Transverse colon (tissue), 4 donors: ENCODE results near the gene ST3GAL6. TPM values are rescaled to one million over a fixed set of nuclear protein-coding genes. Genes with fewer than 3 reads are reported as not detected.

Experiments used
- DNase-seq: peaks from one replicate; pipeline ENCODE4 v3.0.0-alpha.2; 2019
- H3K27ac ChIP-seq, 4 donors: fragments of 200-600 bp; sonication (generic); 2 replicates each; pipeline ENCODE4 v1.5.1; 2016 to 2018; ENCODE audit warnings: inconsistent platforms in 4 of 4
- H3K27me3 ChIP-seq: fragments of 200-600 bp; sonication (generic); 2 replicates; pipeline ENCODE4 v1.5.1; 2017; ENCODE audit warnings: inconsistent platforms
- H3K36me3 ChIP-seq, 4 donors: fragments of 200-600 bp; sonication (generic); 2 replicates each; pipeline ENCODE4 v1.5.1; 2017 to 2019; ENCODE audit warnings: inconsistent platforms in 4 of 4
- H3K4me1 ChIP-seq, 4 donors: fragments of 200-600 bp; sonication (generic); 2 replicates each; pipeline ENCODE4 v1.5.1; 2017 to 2020; ENCODE audit warnings: inconsistent platforms in 4 of 4
- H3K4me3 ChIP-seq, 4 donors: fragments of 200-600 bp; sonication (generic); 1 replicate in 1 of 4; 2 replicates in 3 of 4; pipeline versions ENCODE4 v1.5.1 to v1.6.1; 2017 to 2019; ENCODE audit warnings: inconsistent platforms in 4 of 4
- H3K9me3 ChIP-seq, 2 donors: fragments of 200-600 bp; sonication (generic); 2 replicates each; pipeline ENCODE4 v1.5.1; 2017 to 2019; ENCODE audit warnings: inconsistent platforms in 2 of 2
- CTCF ChIP-seq, 5 experiments: fragments of 200-600 bp in 3 of 5; fragments of 450-650 bp in 2 of 5; sonication (generic) in 3 of 5; IDR thresholded peaks; 1 replicate in 2 of 5; 2 replicates in 3 of 5; pipeline ENCODE4 v1.5.1; 2016 to 2017; ENCODE audit warnings: antibody characterized with exemption in 5 of 5, inconsistent platforms in 3 of 5, mild to moderate bottlenecking in 2 of 5, moderate library complexity in 1 of 5
- EP300 ChIP-seq: sonication (generic); formaldehyde crosslinking; IDR thresholded peaks from one replicate; pipeline ENCODE4 v1.6.1; 2017; ENCODE audit warnings: antibody characterized with exemption, low read depth
- POLR2A ChIP-seq: fragments of 450-650 bp; IDR thresholded peaks from one replicate; pipeline ENCODE4 v1.6.1; 2016; ENCODE audit warnings: antibody characterized with exemption, mild to moderate bottlenecking, moderate library complexity
- POLR2AphosphoS5 ChIP-seq, 3 donors: sonication (generic); formaldehyde crosslinking; IDR thresholded peaks; one replicate each; pipeline ENCODE4 v1.6.1; 2016; ENCODE audit warnings: antibody characterized with exemption in 3 of 3
- WGBS, 2 donors: methylation state at CpG; one replicate each; pipeline ENCODE4 v1.1.5; 2018; ENCODE audit warnings: low coverage in 1 of 2; 5-methylcytosine and 5-hydroxymethylcytosine counted together
- in situ Hi-C, 4 donors: fragments of 200-750 bp; cut with MboI; loops; one replicate each; pipeline versions ENCODE4 v1.15.0 to v1.15.1; 2017; ENCODE audit warnings: low sequenced_read_pairs in 3 of 4, low pct_ligation_motif_present in 1 of 4, low pct_unique_long_range_greater_than_20kb in 1 of 4
- intact Hi-C: fragments of 100-400 bp; cut with DNase I; formaldehyde crosslinking; loops from one replicate; pipeline ENCODE4 v1.15.1; 2023; ENCODE audit warnings: low total_unique reads
- total RNA-seq, 4 donors: library from RNA; depleted of rRNA; stranded (reverse); fragments of >200 nt; gene quantifications; one replicate each; pipeline ENCODE4 v1.1.0, GENCODE V29; 2016

Gene ST3GAL6
- total RNA-seq, 4 donors from 2014 or later = 2.2 to 9.7 (median 2.6) TPM

GRCh38 chr3:98728672-98729071 is 34.5 kb upstream of the ST3GAL6 start:
- H3K9me3 ChIP-seq = no peaks in the 10 kb centered on the region
- peaks cover 24% of the 10 kb centered on the region for H3K27me3 ChIP-seq
- TF ChIP-seq EP300 = no peak
- no peak for TF ChIP-seq POLR2AphosphoS5 (IDR thresholded peaks at IDR 0.05)
- TF ChIP-seq POLR2A = no peak
- no peak for TF ChIP-seq CTCF (IDR thresholded peaks at IDR 0.05)
- WGBS, 2 donors = 90% methylated on average over 2 of the region's 2 CpGs; no CpG with 5 or more reads in 1 of the 2 donors
- intact Hi-C loops (no loop called here), in situ Hi-C loops (no loop called here)
- no peak overlapping the region for H3K4me3 ChIP-seq
- H3K36me3 ChIP-seq = no peaks in the 10 kb centered on the region
- DNase-seq = no peak
- no peak overlapping the region for H3K27ac ChIP-seq
- peaks cover 0 to 16% (median 7%) of the 10 kb centered on the region in 4 donors for H3K4me1 ChIP-seq

GRCh38 chr3:98730338-98730737 is 32.8 kb upstream of the ST3GAL6 start:
- H3K9me3 ChIP-seq = no peaks in the 10 kb centered on the region
- WGBS, 2 donors = 20 to 71% methylated on average over 1 of the region's 1 CpG
- H3K36me3 ChIP-seq = no peaks in the 10 kb centered on the region
- in situ Hi-C loops = no loop called here
- peaks cover 37% of the 10 kb centered on the region for H3K27me3 ChIP-seq
- H3K4me3 ChIP-seq = no peak overlapping the region
- TF ChIP-seq CTCF (IDR thresholded peaks at IDR 0.05) (no peak), POLR2A (no peak), EP300 (no peak), POLR2AphosphoS5 (IDR thresholded peaks at IDR 0.05) (no peak)
- intact Hi-C loops = no loop called here
- no peak overlapping the region for H3K27ac ChIP-seq
- DNase-seq = no peak
- H3K4me1 ChIP-seq = peaks cover 0 to 23% (median 10%) of the 10 kb centered on the region in 4 donors

GRCh38 chr3:98730886-98731537 is 32.1 kb upstream of the ST3GAL6 start:
- in situ Hi-C loops = no loop called here
- Histone ChIP-seq H3K27ac (no peak overlapping the region), H3K9me3 (no peaks in the 10 kb centered on the region), H3K27me3 (peaks cover 37% of the 10 kb centered on the region), H3K4me3 (no peak overlapping the region), H3K36me3 (no peaks in the 10 kb centered on the region), H3K4me1 (peaks cover 0 to 23% (median 10%) of the 10 kb centered on the region in 4 donors)
- 89 to 91% methylated on average over 17 to 19 of the region's 19 CpGs for WGBS, 2 donors
- no peak for DNase-seq
- intact Hi-C loops = no loop called here
- TF ChIP-seq EP300 (no peak), POLR2AphosphoS5 (IDR thresholded peaks at IDR 0.05) (no peak), POLR2A (no peak), CTCF (IDR thresholded peaks at IDR 0.05) (no peak)

- WGBS, 2 donors = 7 to 11% methylated on average over 8 to 12 of the region's 12 CpGs
- H3K4me1 ChIP-seq = peaks cover 0 to 23% (median 10%) of the 10 kb centered on the region in 4 donors
- no peaks in the 10 kb centered on the region for H3K9me3 ChIP-seq
- H3K4me3 ChIP-seq = peak overlapping the region; percentile 61 to 76 (median 66)
- DNase-seq = no peak
- in situ Hi-C loops (no loop called here), intact Hi-C loops (no loop called here)
- TF ChIP-seq CTCF (IDR thresholded peaks at IDR 0.05) = no peak
- TF ChIP-seq POLR2AphosphoS5 (IDR thresholded peaks at IDR 0.05) = no peak
- no peak for TF ChIP-seq POLR2A
- no peak for TF ChIP-seq EP300
- H3K27me3 ChIP-seq = peaks cover 37% of the 10 kb centered on the region
- H3K36me3 ChIP-seq = no peaks in the 10 kb centered on the region
- peak overlapping the region; percentile 34 to 77 (median 51) for H3K27ac ChIP-seq
Measured at GRCh38 chr3:98731720-98732285, 31.3 kb upstream of the ST3GAL6 start.
